Colonic mucosa (tissue), 4 donors: ENCODE results near the gene LMBR1L. TPM values are rescaled to one million over a fixed set of nuclear protein-coding genes. Genes with fewer than 3 reads are reported as not detected.

ENCODE experiments used
- DNase-seq: peaks from one replicate; pipeline ENCODE4 v3.0.0-alpha.2; 2020
- H3K27ac ChIP-seq: fragments of 200-600 bp; one replicate; pipeline ENCODE4 v1.8.0; 2021
- H3K27me3 ChIP-seq: fragments of 200-600 bp; one replicate; pipeline ENCODE4 v1.8.0; 2021
- H3K36me3 ChIP-seq: fragments of 200-600 bp; one replicate; pipeline ENCODE4 v1.8.0; 2021
- H3K4me1 ChIP-seq: fragments of 200-600 bp; one replicate; pipeline ENCODE4 v1.8.0; 2021; ENCODE audit warnings: mild to moderate bottlenecking
- H3K4me3 ChIP-seq: fragments of 200-600 bp; one replicate; pipeline ENCODE4 v1.8.0; 2021
- H3K9ac ChIP-seq, 2 donors: one replicate each; pipeline ENCODE4 v1.7.0; 2013; ENCODE audit warnings: control low read depth in 2 of 2, low read depth in 2 of 2, low read length in 2 of 2
- H3K9me3 ChIP-seq: fragments of 200-600 bp; one replicate; pipeline ENCODE4 v1.8.0; 2021
- intact Hi-C: fragments of 100-400 bp; cut with DNase I; formaldehyde crosslinking; loops from one replicate; pipeline ENCODE4 v1.14.1; 2022
- total RNA-seq, 2 donors: library from RNA; stranded (reverse); fragmentation: NEBNext Ultra II Directional in 1 of 2; extraction: Animal tissue kit (Norgen Biotek cat#: 25700) in 1 of 2; gene quantifications; one replicate each; pipeline ENCODE4 v1.2.1, GENCODE V29; 2021
- TF ChIP-seq, protein P1 (sequence below): fragments of 200-600 bp; IDR thresholded peaks from one replicate; pipeline ENCODE4 v1.8.0; 2022; ENCODE audit warnings: antibody characterized with exemption, mild to moderate bottlenecking
- donor health status: healthy.
- donor health status: DM: no; HTN: no; CAD: no.
- donor health status: DM: no; HTN: no; CAD: no.

Gene LMBR1L
- total RNA-seq, 2 donors from 2014 or later, result 36.9 to 38.2 TPM

DNA sequence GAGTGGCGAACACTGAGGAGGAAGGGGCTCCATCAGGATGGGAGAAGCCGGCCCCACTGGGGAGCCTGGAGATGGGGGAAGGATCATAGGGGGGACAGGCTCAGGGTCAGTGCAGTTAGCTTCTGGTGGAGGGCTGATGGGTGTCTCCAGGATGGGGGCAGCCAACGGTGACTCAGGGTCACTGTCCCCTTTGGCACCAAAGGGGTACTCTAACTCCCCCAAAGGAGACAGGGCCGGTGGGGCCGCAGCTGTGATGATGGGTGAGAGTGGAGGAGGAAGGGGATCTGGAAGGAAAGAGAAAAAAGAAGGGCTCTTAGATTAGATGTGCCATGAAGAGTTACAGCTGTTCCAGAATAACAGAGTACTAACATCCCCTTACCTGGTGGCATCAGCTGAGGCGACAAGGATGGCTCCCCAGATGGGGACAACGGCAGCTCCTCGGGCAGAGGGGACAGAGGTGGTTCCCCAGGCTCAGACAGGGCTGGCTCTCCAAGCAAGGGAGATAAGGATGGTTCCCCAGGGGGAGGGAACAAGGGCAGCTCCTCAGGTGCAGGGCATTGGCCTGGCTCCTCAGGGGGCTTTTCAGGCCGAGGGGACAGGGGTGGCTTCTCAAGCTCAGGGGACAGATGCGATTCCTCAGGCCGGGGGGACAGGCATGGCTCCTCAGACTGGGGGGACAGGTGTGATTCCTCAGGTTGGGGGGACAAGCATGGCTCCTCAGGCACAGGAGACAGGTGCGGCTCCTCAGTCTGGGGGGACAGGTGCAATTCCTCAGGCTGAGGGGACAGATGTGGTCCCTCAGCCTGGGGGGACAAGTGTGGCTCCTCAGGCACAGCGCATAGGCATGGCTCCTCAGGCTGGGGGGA, 59.9 kb downstream of the LMBR1L start:
- H3K27me3 ChIP-seq, result no peaks in the 10 kb centered on the region
- H3K9me3 ChIP-seq, result no peaks in the 10 kb centered on the region
- H3K4me1 ChIP-seq, result no peaks in the 10 kb centered on the region
- DNase-seq, result no peak
- no peak overlapping the region for H3K4me3 ChIP-seq
- TF ChIP-seq, protein P1, sequence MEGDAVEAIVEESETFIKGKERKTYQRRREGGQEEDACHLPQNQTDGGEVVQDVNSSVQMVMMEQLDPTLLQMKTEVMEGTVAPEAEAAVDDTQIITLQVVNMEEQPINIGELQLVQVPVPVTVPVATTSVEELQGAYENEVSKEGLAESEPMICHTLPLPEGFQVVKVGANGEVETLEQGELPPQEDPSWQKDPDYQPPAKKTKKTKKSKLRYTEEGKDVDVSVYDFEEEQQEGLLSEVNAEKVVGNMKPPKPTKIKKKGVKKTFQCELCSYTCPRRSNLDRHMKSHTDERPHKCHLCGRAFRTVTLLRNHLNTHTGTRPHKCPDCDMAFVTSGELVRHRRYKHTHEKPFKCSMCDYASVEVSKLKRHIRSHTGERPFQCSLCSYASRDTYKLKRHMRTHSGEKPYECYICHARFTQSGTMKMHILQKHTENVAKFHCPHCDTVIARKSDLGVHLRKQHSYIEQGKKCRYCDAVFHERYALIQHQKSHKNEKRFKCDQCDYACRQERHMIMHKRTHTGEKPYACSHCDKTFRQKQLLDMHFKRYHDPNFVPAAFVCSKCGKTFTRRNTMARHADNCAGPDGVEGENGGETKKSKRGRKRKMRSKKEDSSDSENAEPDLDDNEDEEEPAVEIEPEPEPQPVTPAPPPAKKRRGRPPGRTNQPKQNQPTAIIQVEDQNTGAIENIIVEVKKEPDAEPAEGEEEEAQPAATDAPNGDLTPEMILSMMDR, result no peak
- H3K27ac ChIP-seq, result no peak overlapping the region
- H3K36me3 ChIP-seq, result peaks cover 26% of the 10 kb centered on the region
- intact Hi-C loops, result no loop called here
- H3K9ac ChIP-seq, result no peak overlapping the region

GRCh38 chr12:49049566-49050224, 61.0 kb downstream of the LMBR1L start:
- intact Hi-C loops, result no loop called here
- Histone ChIP-seq H3K9ac (no peak overlapping the region), H3K27ac (no peak overlapping the region), H3K9me3 (no peaks in the 10 kb centered on the region), H3K36me3 (peaks cover 27% of the 10 kb centered on the region), H3K4me1 (no peaks in the 10 kb centered on the region), H3K27me3 (no peaks in the 10 kb centered on the region), H3K4me3 (no peak overlapping the region)
- TF ChIP-seq, protein P1, result no peak
- no peak for DNase-seq

- no peak for DNase-seq
- Histone ChIP-seq H3K27me3 (no peaks in the 10 kb centered on the region), H3K27ac (no peak overlapping the region), H3K4me1 (no peaks in the 10 kb centered on the region), H3K9ac (no peak overlapping the region), H3K9me3 (no peaks in the 10 kb centered on the region), H3K36me3 (peaks cover 25% of the 10 kb centered on the region), H3K4me3 (no peak overlapping the region)
- TF ChIP-seq, protein P1, result no peak
- intact Hi-C loops, result no loop called here
Observed at GRCh38 chr12:49048953-49049352, 61.7 kb downstream of the LMBR1L start.

Other genes starting within 250 kb of the LMBR1L start
- gene RND1, start 245.0 kb downstream of the LMBR1L start, total RNA-seq, result 1 to 10 TPM; 2.5 to 3.4 TPM
- 10 to 100 TPM; 33.7 to 47.4 TPM for gene FKBP11, start 185.4 kb downstream of the LMBR1L start, total RNA-seq
- 100 to 1,000 TPM; 255 to 261 TPM for gene ARF3, start 153.4 kb downstream of the LMBR1L start, total RNA-seq
- under 1 TPM; 0.24 to 0.47 TPM for gene WNT10B, start 139.1 kb downstream of the LMBR1L start, total RNA-seq
- gene WNT1, start 132.5 kb downstream of the LMBR1L start, total RNA-seq, result not detected
- under 1 TPM; 0.17 to 0.21 TPM for gene DDN, start 111.5 kb downstream of the LMBR1L start, total RNA-seq
- 10 to 100 TPM; 49.5 to 54.8 TPM for gene PRKAG1, start 92.1 kb downstream of the LMBR1L start, total RNA-seq
- gene KMT2D, start 50.1 kb downstream of the LMBR1L start, total RNA-seq, result 10 to 100 TPM; 50.2 to 87.5 TPM
- under 1 TPM; 0.27 to 0.32 TPM for gene RHEBL1, start 40.9 kb downstream of the LMBR1L start, total RNA-seq
- under 1 TPM; 0.29 to 0.52 TPM for gene DHH, start 16.0 kb downstream of the LMBR1L start, total RNA-seq
- 1,000 to 10,000 TPM in 1 of 2 donors, 100 to 1,000 TPM in 1; 445 to 1,717 TPM for gene TUBA1B, start 20.5 kb upstream of the LMBR1L start, total RNA-seq
- gene TUBA1A, start 78.2 kb upstream of the LMBR1L start, total RNA-seq, result 10 to 100 TPM; 16.9 to 70.3 TPM
- gene TUBA1C, start 154.2 kb upstream of the LMBR1L start, total RNA-seq, result 100 to 1,000 TPM; 183 to 368 TPM
- 10 to 100 TPM in 1 of 2 donors, 1 to 10 TPM in 1; 3.9 to 21.9 TPM for gene PRPH, start 184.3 kb upstream of the LMBR1L start, total RNA-seq
- 10 to 100 TPM; 11.8 to 51.8 TPM for gene TROAP, start 212.4 kb upstream of the LMBR1L start, total RNA-seq
- gene C1QL4, start 226.3 kb upstream of the LMBR1L start, total RNA-seq, result not detected
- 10 to 100 TPM; 29.0 to 34.2 TPM for gene DNAJC22, start 236.0 kb upstream of the LMBR1L start, total RNA-seq